Small intestine (tissue), 7 donors: Measurements from ENCODE around the gene GLRA3. TPM values are rescaled to one million over a fixed set of nuclear protein-coding genes. Genes with fewer than 3 reads are reported as not detected.

Source experiments
- DNase-seq, 2 donors: peaks; one replicate each; pipeline versions ENCODE4 v3.0.0 to v3.0.0-alpha.2; 2013
- FAIRE-seq: peaks from 2 replicates; lab custom pipeline; 2012; peaks lifted over from hg19 to GRCh38; lab: Jason Lieb, UNC
- H3K27ac ChIP-seq, 3 donors: one replicate each; pipeline ENCODE4 v1.5.1; 2013; ENCODE audit warnings: low read length in 2 of 3, mild to moderate bottlenecking in 2 of 3, control low read depth in 1 of 3, inconsistent platforms in 1 of 3, low read depth in 1 of 3, moderate library complexity in 1 of 3
- H3K27me3 ChIP-seq, 3 donors: one replicate each; pipeline ENCODE4 v1.6.1; 2013; ENCODE audit warnings: low read length in 3 of 3, inconsistent platforms in 1 of 3; ENCODE audit not compliant: control insufficient read depth in 3 of 3, insufficient read depth in 3 of 3
- H3K36me3 ChIP-seq, 3 donors: one replicate each; pipeline ENCODE4 v1.6.1; 2013; ENCODE audit warnings: low read length in 3 of 3, inconsistent platforms in 1 of 3, low read depth in 1 of 3, mild to moderate bottlenecking in 1 of 3, moderate library complexity in 1 of 3; ENCODE audit not compliant: control insufficient read depth in 3 of 3, insufficient read depth in 2 of 3
- H3K4me1 ChIP-seq, 3 donors: one replicate each; pipeline ENCODE4 v1.6.1; 2013; ENCODE audit warnings: low read length in 2 of 3, inconsistent platforms in 1 of 3, low read depth in 1 of 3, mild to moderate bottlenecking in 1 of 3, moderate library complexity in 1 of 3; ENCODE audit not compliant: control insufficient read depth in 3 of 3, insufficient read depth in 2 of 3
- H3K4me3 ChIP-seq, 3 donors: one replicate each; pipeline ENCODE4 v1.5.1; 2013; ENCODE audit warnings: low read length in 3 of 3, control low read depth in 1 of 3, inconsistent platforms in 1 of 3, low read depth in 1 of 3, mild to moderate bottlenecking in 1 of 3, moderate library complexity in 1 of 3
- H3K9me3 ChIP-seq, 2 donors: one replicate each; pipeline ENCODE4 v1.6.1; 2013; ENCODE audit warnings: low read depth in 1 of 2, low read length in 1 of 2; ENCODE audit not compliant: control insufficient read depth in 2 of 2, insufficient read depth in 1 of 2
- WGBS, 3 donors: extraction: QIAGEN DNeasy Blood & Tissue Kit; methylation state at CpG; one replicate each; pipeline ENCODE4 v1.1.7; 2013; 5-methylcytosine and 5-hydroxymethylcytosine counted together
- polyA plus RNA-seq, 4 donors: library from polyadenylated mRNA; stranded (reverse) in 3 of 4; unstranded in 1 of 4; fragments of 200-250 nt in 3 of 4; fragments of 120-200 nt in 1 of 4; gene quantifications; one replicate each; pipeline versions ENCODE4 v1.2.1 to v1.2.3, GENCODE V29; 2013
- donor health status: healthy with polysubstance abuse.
- donor health status: control.
- donor health status: control.
- donor health status: Bipolar disorder and iron deficiency.
- donor health status: healthy.

The GLRA3 gene
- polyA plus RNA-seq, 4 donors, result 0.04 to 0.28 TPM; not detected in 2

GRCh38 chr4:174847801-174848427 is 18.9 kb upstream of the GLRA3 start:
- FAIRE-seq (no peak), DNase-seq (no peak)
- H3K27ac ChIP-seq, result no peak overlapping the region
- WGBS, 3 donors, result 57 to 68% (median 66%) methylated on average over 2 of the region's 2 CpGs
- no peaks in the 10 kb centered on the region for H3K4me1 ChIP-seq
- H3K36me3 ChIP-seq, result no peaks in the 10 kb centered on the region
- H3K9me3 ChIP-seq, result no peaks in the 10 kb centered on the region
- no peaks in the 10 kb centered on the region for H3K27me3 ChIP-seq
- no peak overlapping the region for H3K4me3 ChIP-seq

- no peak overlapping the region for H3K27ac ChIP-seq
- no peaks in the 10 kb centered on the region for H3K36me3 ChIP-seq
- no peaks in the 10 kb centered on the region for H3K4me1 ChIP-seq
- no peaks in the 10 kb centered on the region for H3K27me3 ChIP-seq
- FAIRE-seq (no peak), DNase-seq (no peak)
- H3K9me3 ChIP-seq, result no peaks in the 10 kb centered on the region
- no peak overlapping the region for H3K4me3 ChIP-seq
Measured at GRCh38 chr4:174835536-174835935, 6.5 kb upstream of the GLRA3 start.

GRCh38 chr4:174834477-174834876 is 5.4 kb upstream of the GLRA3 start:
- Histone ChIP-seq H3K27me3 (peaks cover 0 to 2% (median 0%) of the 10 kb centered on the region in 3 donors), H3K27ac (no peak overlapping the region), H3K9me3 (no peaks in the 10 kb centered on the region), H3K36me3 (no peaks in the 10 kb centered on the region), H3K4me3 (no peak overlapping the region), H3K4me1 (no peaks in the 10 kb centered on the region)
- FAIRE-seq (no peak), DNase-seq (no peak)
- 78% methylated on average over 2 of the region's 2 CpGs for WGBS, 3 donors

- peaks cover 0 to 5% (median 0%) of the 10 kb centered on the region in 3 donors for H3K27me3 ChIP-seq
- H3K4me3 ChIP-seq, result no peak overlapping the region
- no peak overlapping the region for H3K27ac ChIP-seq
- no peak for FAIRE-seq
- H3K9me3 ChIP-seq, result no peaks in the 10 kb centered on the region
- no peaks in the 10 kb centered on the region for H3K4me1 ChIP-seq
- H3K36me3 ChIP-seq, result no peaks in the 10 kb centered on the region
- no peak for DNase-seq
Measured at GRCh38 chr4:174826660-174827059, 2.4 kb downstream of the GLRA3 start.

GRCh38 chr4:174815282-174815681 is 13.8 kb downstream of the GLRA3 start:
- no peak overlapping the region for H3K27ac ChIP-seq
- H3K4me3 ChIP-seq, result no peak overlapping the region
- DNase-seq (no peak), FAIRE-seq (no peak)
- 88 to 92% (median 90%) methylated on average over 3 of the region's 3 CpGs for WGBS, 3 donors
- H3K9me3 ChIP-seq, result peaks cover 0 to 15% of the 10 kb centered on the region in 2 donors
- H3K36me3 ChIP-seq, result no peaks in the 10 kb centered on the region
- H3K4me1 ChIP-seq, result no peaks in the 10 kb centered on the region
- no peaks in the 10 kb centered on the region for H3K27me3 ChIP-seq

GRCh38 chr4:174813292-174813691 is 15.8 kb downstream of the GLRA3 start:
- Histone ChIP-seq H3K27ac (no peak overlapping the region), H3K27me3 (no peaks in the 10 kb centered on the region), H3K4me3 (no peak overlapping the region), H3K36me3 (no peaks in the 10 kb centered on the region), H3K4me1 (no peaks in the 10 kb centered on the region), H3K9me3 (peaks cover 0 to 15% of the 10 kb centered on the region in 2 donors)
- DNase-seq, result no peak
- WGBS, 3 donors, result 81 to 87% (median 81%) methylated on average over 2 of the region's 2 CpGs
- FAIRE-seq, result no peak

- WGBS, 3 donors, result 54 to 64% (median 55%) methylated on average over 2 of the region's 2 CpGs
- DNase-seq, result no peak
- FAIRE-seq, result no peak
- Histone ChIP-seq H3K4me3 (no peak overlapping the region), H3K27me3 (no peaks in the 10 kb centered on the region), H3K9me3 (peaks cover 0 to 15% of the 10 kb centered on the region in 2 donors), H3K4me1 (no peaks in the 10 kb centered on the region), H3K36me3 (no peaks in the 10 kb centered on the region), H3K27ac (no peak overlapping the region)
Measured at GRCh38 chr4:174810834-174811233, 18.2 kb downstream of the GLRA3 start.

- Histone ChIP-seq H3K4me1 (no peaks in the 10 kb centered on the region), H3K27me3 (no peaks in the 10 kb centered on the region), H3K9me3 (peaks cover 0 to 2% of the 10 kb centered on the region in 2 donors), H3K4me3 (no peak overlapping the region), H3K36me3 (no peaks in the 10 kb centered on the region), H3K27ac (no peak overlapping the region)
- 64 to 77% (median 68%) methylated on average over 5 of the region's 5 CpGs for WGBS, 3 donors
- FAIRE-seq (no peak), DNase-seq (no peak)
Measured at GRCh38 chr4:174808836-174809235, 20.2 kb downstream of the GLRA3 start.

GRCh38 chr4:174808119-174808518 is 20.9 kb downstream of the GLRA3 start:
- FAIRE-seq (no peak), DNase-seq (no peak)
- Histone ChIP-seq H3K27me3 (no peaks in the 10 kb centered on the region), H3K27ac (no peak overlapping the region), H3K4me3 (no peak overlapping the region), H3K4me1 (no peaks in the 10 kb centered on the region), H3K9me3 (no peaks in the 10 kb centered on the region), H3K36me3 (no peaks in the 10 kb centered on the region)
- WGBS, 3 donors, result 90 to 93% (median 91%) methylated on average over 2 of the region's 2 CpGs
